T follicular helper cell (primary cell): Measurements from ENCODE around the gene SIN3B.
"Not testable (repeated sequence)": the region's sequence is repeated elsewhere in the genome, so short reads cannot be mapped to it uniquely, and the experiment has no call there.

Experiments used
- DNase-seq: peaks from one replicate; pipeline ENCODE4 v3.0.0-alpha.2; 2020; ENCODE audit warnings: low read depth

SIN3B gene

GRCh38 chr19:16868423-16869130, 39.4 kb downstream of the SIN3B start:
- no peak for DNase-seq

GRCh38 chr19:16869331-16869972, 40.3 kb downstream of the SIN3B start:
- no peak for DNase-seq

GRCh38 chr19:16871871-16872270, 42.7 kb downstream of the SIN3B start:
- DNase-seq: no peak

- no peak for DNase-seq
Measured at GRCh38 chr19:16872728-16873127, 43.5 kb downstream of the SIN3B start.

- DNase-seq: no peak
Measured at GRCh38 chr19:16873594-16873993, 44.4 kb downstream of the SIN3B start.

- DNase-seq: no peak
Measured at GRCh38 chr19:16874250-16874977, 45.2 kb downstream of the SIN3B start.

GRCh38 chr19:16874978-16875299, 45.7 kb downstream of the SIN3B start:
- not testable (repeated sequence) for DNase-seq

- no peak for DNase-seq
Measured at GRCh38 chr19:16875584-16876555, 46.7 kb downstream of the SIN3B start.

GRCh38 chr19:16876904-16877361, 47.7 kb downstream of the SIN3B start:
- DNase-seq: no peak

- DNase-seq: no peak
Measured at GRCh38 chr19:16877581-16877980, 48.4 kb downstream of the SIN3B start.

- no peak for DNase-seq
Measured at GRCh38 chr19:16878181-16878965, 49.2 kb downstream of the SIN3B start.

- no peak for DNase-seq
Measured at GRCh38 chr19:16880884-16881554, 51.8 kb downstream of the SIN3B start.

GRCh38 chr19:16882146-16882545, 52.9 kb downstream of the SIN3B start:
- DNase-seq: no peak

- no peak for DNase-seq
Measured at GRCh38 chr19:16883522-16883921, 54.3 kb downstream of the SIN3B start.

GRCh38 chr19:16885166-16885565, 56.0 kb downstream of the SIN3B start:
- DNase-seq: no peak

GRCh38 chr19:16886305-16886880, 57.2 kb downstream of the SIN3B start:
- DNase-seq: no peak

- no peak for DNase-seq
Measured at GRCh38 chr19:16887353-16888265, 58.4 kb downstream of the SIN3B start.

GRCh38 chr19:16888629-16889365, 59.6 kb downstream of the SIN3B start, which contains the start of gene F2RL3:
Gene F2RL3 (plus strand): TSS chr19:16888999. CDS start chr19:16889190, 191 bp downstream.
- DNase-seq: no peak
